ENCODE results near the gene NCOR2.
"Not testable (repeated sequence)": the region's sequence is repeated elsewhere in the genome, so short reads cannot be mapped to it uniquely, and the experiment has no call there.

NCOR2 gene

DNA sequence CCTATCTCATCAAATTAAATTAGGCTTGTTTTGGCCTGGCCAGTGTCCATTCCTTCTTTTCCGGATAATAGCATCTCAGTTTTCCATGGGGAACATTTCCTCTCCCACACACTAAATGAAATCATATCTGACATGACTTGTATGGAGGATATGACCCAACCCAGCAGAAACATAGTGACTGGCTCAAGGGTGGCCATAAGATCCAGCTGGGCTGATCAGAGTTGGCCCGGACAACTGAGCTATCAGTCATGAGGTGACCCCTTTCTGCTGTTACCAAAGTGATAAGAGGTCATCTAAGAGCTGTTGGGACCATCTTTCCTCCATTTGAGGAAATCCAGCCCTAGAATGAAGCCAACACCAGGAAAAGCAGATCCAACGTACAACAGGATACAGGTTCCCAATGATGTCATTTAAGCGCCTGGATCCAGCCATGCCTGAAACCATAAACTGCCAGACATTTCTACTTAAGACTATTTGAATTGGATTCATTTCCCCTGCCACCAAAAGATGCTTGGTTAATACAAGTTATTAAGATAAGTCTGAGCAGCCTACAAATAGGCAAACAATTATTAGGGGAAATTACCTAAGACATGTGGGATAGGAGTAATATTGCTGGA is 20.7 kb upstream of the NCOR2 start:
- H3K4me3 ChIP-seq (ENCODE audit: low read depth, low read length): no peak overlapping the region
- TF ChIP-seq, protein P1, sequence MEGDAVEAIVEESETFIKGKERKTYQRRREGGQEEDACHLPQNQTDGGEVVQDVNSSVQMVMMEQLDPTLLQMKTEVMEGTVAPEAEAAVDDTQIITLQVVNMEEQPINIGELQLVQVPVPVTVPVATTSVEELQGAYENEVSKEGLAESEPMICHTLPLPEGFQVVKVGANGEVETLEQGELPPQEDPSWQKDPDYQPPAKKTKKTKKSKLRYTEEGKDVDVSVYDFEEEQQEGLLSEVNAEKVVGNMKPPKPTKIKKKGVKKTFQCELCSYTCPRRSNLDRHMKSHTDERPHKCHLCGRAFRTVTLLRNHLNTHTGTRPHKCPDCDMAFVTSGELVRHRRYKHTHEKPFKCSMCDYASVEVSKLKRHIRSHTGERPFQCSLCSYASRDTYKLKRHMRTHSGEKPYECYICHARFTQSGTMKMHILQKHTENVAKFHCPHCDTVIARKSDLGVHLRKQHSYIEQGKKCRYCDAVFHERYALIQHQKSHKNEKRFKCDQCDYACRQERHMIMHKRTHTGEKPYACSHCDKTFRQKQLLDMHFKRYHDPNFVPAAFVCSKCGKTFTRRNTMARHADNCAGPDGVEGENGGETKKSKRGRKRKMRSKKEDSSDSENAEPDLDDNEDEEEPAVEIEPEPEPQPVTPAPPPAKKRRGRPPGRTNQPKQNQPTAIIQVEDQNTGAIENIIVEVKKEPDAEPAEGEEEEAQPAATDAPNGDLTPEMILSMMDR (IDR thresholded peaks at IDR 0.05; ENCODE audit: low read depth, low read length): no peak
- no peak for DNase-seq
- H3K9me3 ChIP-seq: no peaks in the 10 kb centered on the region
- H3K4me1 ChIP-seq: peaks cover 5% of the 10 kb centered on the region; the same call in 1 of the 2 replicates
- no peaks in the 10 kb centered on the region for H3K27me3 ChIP-seq
- H3K36me3 ChIP-seq: no peaks in the 10 kb centered on the region

DNA sequence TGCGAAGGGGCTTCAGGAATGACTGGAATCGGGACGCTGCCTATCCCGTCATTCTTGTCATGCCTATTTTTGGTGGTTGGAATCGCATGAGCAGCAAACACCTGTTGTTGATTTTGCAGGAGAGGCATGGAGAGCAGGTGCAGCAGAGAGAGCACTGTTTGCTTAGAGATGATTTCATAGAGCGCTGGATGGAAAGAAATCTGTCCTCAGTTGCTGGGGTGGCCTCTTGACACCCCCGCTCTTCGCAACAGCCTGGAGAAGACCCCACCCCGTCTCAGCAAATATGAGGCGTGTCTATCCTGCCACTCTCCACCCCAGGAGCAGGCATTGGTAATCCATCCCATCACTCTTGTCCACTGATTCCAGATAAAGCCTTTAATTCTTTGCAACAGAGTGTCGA is 19.3 kb upstream of the NCOR2 start:
- Histone ChIP-seq H3K4me1 (peaks cover 5% of the 10 kb centered on the region; the same call in 1 of the 2 replicates), H3K36me3 (no peaks in the 10 kb centered on the region), H3K27me3 (no peaks in the 10 kb centered on the region), H3K4me3 (ENCODE audit: low read depth, low read length) (no peak overlapping the region), H3K9me3 (no peaks in the 10 kb centered on the region)
- TF ChIP-seq, protein P1 (IDR thresholded peaks at IDR 0.05; ENCODE audit: low read depth, low read length): no peak
- DNase-seq: no peak

DNA sequence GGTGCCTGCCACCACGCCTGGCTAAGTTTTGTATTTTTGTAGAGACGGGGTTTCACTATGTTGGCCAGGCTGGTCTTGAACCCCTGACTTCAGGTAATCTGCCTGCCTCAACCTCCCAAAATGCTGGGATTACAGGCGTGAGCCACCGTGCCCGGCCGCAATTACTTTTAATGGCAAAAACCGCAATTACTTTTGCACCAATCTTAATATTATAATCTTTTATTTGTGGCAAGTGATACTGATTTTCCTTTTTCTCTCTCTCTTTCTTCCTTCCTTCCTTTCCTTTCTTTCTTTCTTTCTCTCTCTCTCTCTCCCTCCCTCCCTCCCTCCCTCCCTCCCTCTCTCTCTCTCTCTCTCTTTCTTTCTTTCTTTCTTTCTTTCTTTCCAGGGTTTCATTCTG is 17.1 kb upstream of the NCOR2 start:
- not testable (repeated sequence) for H3K36me3 ChIP-seq; H3K4me3 ChIP-seq (ENCODE audit: low read depth, low read length); H3K9me3 ChIP-seq; H3K27me3 ChIP-seq; DNase-seq; H3K4me1 ChIP-seq

DNA sequence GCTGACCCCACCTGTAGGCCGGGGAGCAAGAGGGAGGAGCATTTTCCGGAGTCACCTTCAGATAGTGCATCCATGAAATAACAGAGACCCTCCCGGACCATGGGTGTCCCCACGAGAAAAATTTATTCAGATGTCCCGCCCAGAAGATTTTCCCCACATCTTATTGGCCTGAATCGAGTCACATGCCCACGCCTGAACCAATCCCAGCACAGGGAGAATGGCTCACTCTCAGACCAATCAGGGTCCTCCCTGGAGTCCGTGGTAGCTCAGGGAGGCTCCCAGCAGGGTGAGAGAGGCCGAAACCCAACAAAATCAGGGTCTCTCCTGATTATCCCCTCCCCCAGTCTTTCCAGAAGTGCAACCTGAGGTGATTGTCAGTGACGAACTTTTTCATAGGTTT is 16.4 kb upstream of the NCOR2 start:
- H3K4me1 ChIP-seq: peaks cover 3% of the 10 kb centered on the region; the same call in 1 of the 2 replicates
- H3K36me3 ChIP-seq: no peaks in the 10 kb centered on the region
- no peak overlapping the region for H3K4me3 ChIP-seq (ENCODE audit: low read depth, low read length)
- peaks cover 10% of the 10 kb centered on the region for H3K9me3 ChIP-seq
- TF ChIP-seq, protein P1 (IDR thresholded peaks at IDR 0.05; ENCODE audit: low read depth, low read length): no peak
- DNase-seq: no peak
- no peaks in the 10 kb centered on the region for H3K27me3 ChIP-seq

DNA sequence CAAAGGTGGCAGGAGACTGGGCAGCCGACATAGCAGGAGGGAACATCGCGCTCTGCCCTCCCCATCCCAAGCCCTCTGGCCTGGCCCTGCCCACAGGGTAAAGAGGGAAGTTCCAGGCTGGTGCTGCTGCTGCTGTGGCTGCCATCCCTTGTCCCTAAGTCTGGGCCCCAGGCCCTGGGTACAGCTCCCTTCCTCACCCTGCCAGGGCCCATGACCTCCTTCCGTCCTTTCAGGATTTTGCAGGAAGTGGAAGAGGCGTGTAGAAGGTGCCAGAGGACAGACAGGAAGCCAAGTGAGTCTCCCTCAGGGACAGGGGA is 14.7 kb upstream of the NCOR2 start:
- H3K4me3 ChIP-seq (ENCODE audit: low read depth, low read length): no peak overlapping the region
- TF ChIP-seq, protein P1 (IDR thresholded peaks at IDR 0.05; ENCODE audit: low read depth, low read length): no peak

DNA sequence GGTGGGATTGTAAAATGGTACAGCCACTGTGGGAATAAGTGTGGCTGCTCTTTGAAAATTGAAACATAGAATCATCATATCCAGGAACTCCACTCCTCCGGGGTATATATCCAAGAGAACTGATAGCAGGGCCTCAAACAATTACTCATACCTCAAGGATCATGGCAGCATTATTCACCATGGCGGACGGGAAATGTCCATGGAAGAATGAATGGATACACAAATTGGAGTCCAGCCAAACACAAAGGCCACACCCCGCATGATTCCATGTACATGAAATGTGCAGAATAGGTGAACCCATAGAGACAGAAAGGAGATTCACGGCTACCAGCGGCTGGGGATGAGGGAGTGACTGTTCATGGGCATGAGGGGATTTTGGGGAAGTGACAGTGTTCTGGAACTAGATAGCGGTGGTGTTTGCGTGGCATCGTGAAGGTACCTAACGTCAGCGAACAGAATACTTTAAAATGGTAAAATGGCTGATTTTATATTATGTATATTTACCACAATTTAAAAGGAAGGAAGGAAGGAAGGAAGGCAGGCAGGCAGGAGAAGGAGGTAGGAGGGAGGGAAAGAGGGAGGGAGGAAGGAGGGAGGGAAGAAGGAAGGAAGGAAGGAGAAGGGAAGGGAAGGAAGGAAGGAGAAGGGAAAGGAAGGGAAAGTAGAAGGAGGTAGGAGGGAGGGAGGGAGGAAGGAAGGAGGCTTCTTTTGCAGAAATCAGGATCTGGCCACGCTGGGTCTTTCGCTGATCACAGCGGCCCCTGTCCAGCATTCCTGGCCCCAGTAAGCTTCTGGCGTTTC is 14.1 kb upstream of the NCOR2 start:
- Histone ChIP-seq H3K4me1 (no peaks in the 10 kb centered on the region), H3K9me3 (peaks cover 15% of the 10 kb centered on the region), H3K27me3 (no peaks in the 10 kb centered on the region), H3K36me3 (no peaks in the 10 kb centered on the region), H3K4me3 (ENCODE audit: low read depth, low read length) (no peak overlapping the region)
- no peak for DNase-seq
- TF ChIP-seq, protein P1 (IDR thresholded peaks at IDR 0.05; ENCODE audit: low read depth, low read length): no peak

More for the DNA sequence above, 14.7 kb upstream of the NCOR2 start:
- Histone ChIP-seq H3K4me1 (no peaks in the 10 kb centered on the region), H3K27me3 (no peaks in the 10 kb centered on the region), H3K9me3 (peaks cover 13% of the 10 kb centered on the region), H3K36me3 (no peaks in the 10 kb centered on the region)
- no peak for DNase-seq

Data from BE2C (cell line).